Gastrocnemius medialis (tissue), 4 donors: ENCODE results near the gene MRPL40.

Source experiments
- CTCF ChIP-seq, 5 experiments: fragments of 450-650 bp in 3 of 5; fragments of 200-600 bp in 2 of 5; sonication (generic) in 2 of 5; IDR thresholded peaks in 4 of 5; conservative IDR thresholded peaks in 1 of 5; 1 replicate in 4 of 5; 2 replicates in 1 of 5; pipeline ENCODE4 v1.5.1; 2016 to 2019; ENCODE audit warnings: antibody characterized with exemption in 5 of 5, mild to moderate bottlenecking in 3 of 5, moderate library complexity in 3 of 5
- POLR2A ChIP-seq, 2 donors: fragments of 450-650 bp; IDR thresholded peaks; one replicate each; pipeline ENCODE4 v1.6.1; 2017; ENCODE audit warnings: antibody characterized with exemption in 2 of 2, mild to moderate bottlenecking in 2 of 2, moderate library complexity in 2 of 2

GRCh38 chr22:19464975-19465374 is 32.6 kb downstream of the MRPL40 start:
- TF ChIP-seq CTCF (IDR thresholded peaks at IDR 0.05 in 4 of 5, conservative IDR thresholded peaks at IDR 0.05 in 1 of 5) (no peak), POLR2A (IDR thresholded peaks at IDR 0.05) (no peak)
